OCI-LY7 (cell line): Measurements from ENCODE around the gene XRCC5.

Source experiments
- EZH2phosphoT487 ChIP-seq: fragments of 200-600 bp; sonication (generic); IDR thresholded peaks from 2 replicates; pipeline ENCODE4 v1.6.1; 2018; ENCODE audit warnings: low read depth, borderline replicate concordance, mild to moderate bottlenecking, mixed run types, antibody characterized with exemption, low read length, moderate library complexity, mixed read lengths
- TF ChIP-seq, protein P1 (sequence below): fragments of 200-600 bp; sonication (generic); conservative IDR thresholded peaks from 2 replicates; pipeline ENCODE4 v1.5.1; 2014; ENCODE audit warnings: mild to moderate bottlenecking, antibody characterized with exemption, low read length, moderate library complexity, mixed read lengths

DNA sequence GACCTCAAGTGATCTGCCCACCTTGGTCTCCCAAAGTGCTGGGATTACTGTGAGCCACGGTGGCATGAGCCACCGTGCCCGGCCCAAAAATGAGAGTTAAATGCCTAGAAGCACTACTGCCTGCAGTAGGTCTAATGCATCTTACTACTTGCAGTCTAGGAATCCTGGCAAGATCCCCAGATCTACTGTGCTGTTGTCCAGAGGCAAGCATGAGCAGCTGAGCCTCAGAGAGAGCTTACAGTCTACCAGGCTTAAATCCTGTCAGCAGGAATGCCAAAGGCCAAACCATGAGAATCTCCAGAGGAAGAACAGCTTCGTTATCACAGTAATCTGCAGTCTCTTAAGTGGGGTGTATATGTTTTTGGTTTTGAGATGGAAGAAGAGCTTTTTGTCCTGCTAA, 54.4 kb downstream of the XRCC5 start:
- TF ChIP-seq, protein P1, sequence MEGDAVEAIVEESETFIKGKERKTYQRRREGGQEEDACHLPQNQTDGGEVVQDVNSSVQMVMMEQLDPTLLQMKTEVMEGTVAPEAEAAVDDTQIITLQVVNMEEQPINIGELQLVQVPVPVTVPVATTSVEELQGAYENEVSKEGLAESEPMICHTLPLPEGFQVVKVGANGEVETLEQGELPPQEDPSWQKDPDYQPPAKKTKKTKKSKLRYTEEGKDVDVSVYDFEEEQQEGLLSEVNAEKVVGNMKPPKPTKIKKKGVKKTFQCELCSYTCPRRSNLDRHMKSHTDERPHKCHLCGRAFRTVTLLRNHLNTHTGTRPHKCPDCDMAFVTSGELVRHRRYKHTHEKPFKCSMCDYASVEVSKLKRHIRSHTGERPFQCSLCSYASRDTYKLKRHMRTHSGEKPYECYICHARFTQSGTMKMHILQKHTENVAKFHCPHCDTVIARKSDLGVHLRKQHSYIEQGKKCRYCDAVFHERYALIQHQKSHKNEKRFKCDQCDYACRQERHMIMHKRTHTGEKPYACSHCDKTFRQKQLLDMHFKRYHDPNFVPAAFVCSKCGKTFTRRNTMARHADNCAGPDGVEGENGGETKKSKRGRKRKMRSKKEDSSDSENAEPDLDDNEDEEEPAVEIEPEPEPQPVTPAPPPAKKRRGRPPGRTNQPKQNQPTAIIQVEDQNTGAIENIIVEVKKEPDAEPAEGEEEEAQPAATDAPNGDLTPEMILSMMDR = no peak
- TF ChIP-seq EZH2phosphoT487 = no peak
